ENCODE results near the gene STUM. TPM values are rescaled to one million over a fixed set of nuclear protein-coding genes. Genes with fewer than 3 reads are reported as not detected.

Gene STUM
- polyA plus RNA-seq, 1 donor (not counting 4 experiments of a cell fraction or from before 2014, with no cell fraction given), result 0.01 TPM

DNA sequence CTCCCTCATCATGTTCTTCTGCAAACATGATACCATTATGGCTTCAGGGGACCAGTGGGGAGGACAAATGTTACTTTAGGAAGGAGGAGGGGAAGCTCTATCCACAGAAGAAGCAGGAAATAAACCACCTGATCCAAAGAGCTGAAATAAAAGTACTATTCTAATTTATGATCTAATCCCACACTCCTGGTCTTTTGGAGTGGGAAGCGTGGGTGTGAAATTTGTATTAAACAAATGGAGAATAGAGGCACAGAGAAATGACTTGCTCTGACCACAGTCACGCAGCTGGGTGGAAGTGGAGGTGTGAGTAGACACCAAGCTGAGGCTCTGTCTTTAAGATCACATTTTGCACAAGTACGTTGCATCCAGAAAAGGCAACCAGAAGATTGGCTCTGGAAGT lies 14.5 kb upstream of the STUM start:
- Histone ChIP-seq H2AFZ (ENCODE audit: control insufficient read depth, low read length) (no peak overlapping the region), H3K79me2 (ENCODE audit: control insufficient read depth, insufficient read depth, low read length) (no peaks in the 10 kb centered on the region), H3K4me3 (ENCODE audit: control insufficient read depth in 2 of 3, extremely low read depth in 1 of 3, insufficient read depth in 2 of 3, low read depth in 1 of 3, low read length in 3 of 3) (no peak overlapping the region), H3K9me1 (ENCODE audit: control insufficient read depth, extremely low read depth, insufficient read depth, low read length) (no peaks in the 10 kb centered on the region), H3K27me3 (ENCODE audit: control insufficient read depth, extremely low read depth, insufficient read depth, low read length) (peaks cover 8% of the 10 kb centered on the region), H3K36me3 (ENCODE audit: control insufficient read depth in 2 of 2, extremely low read depth in 1 of 2, insufficient read depth in 2 of 2, low read length in 2 of 2) (no peaks in the 10 kb centered on the region), H3K9me3 (ENCODE audit: control insufficient read depth, low read depth, low read length) (no peaks in the 10 kb centered on the region), H3K4me1 (ENCODE audit: control insufficient read depth, extremely low read depth, insufficient read depth, low read length) (no peaks in the 10 kb centered on the region), H4K20me1 (ENCODE audit: control insufficient read depth, extremely low read depth, insufficient read depth, low read length) (no peaks in the 10 kb centered on the region), H3K9ac (ENCODE audit: control insufficient read depth, extremely low read depth, insufficient read depth, low read length) (no peak overlapping the region), H3K4me2 (ENCODE audit: control insufficient read depth, extremely low read depth, insufficient read depth, low read depth, low read length) (no peak overlapping the region), H3K27ac (ENCODE audit: control insufficient read depth, insufficient read depth, low read length) (no peak overlapping the region)
- no peak for FAIRE-seq
- TF ChIP-seq, protein P1, sequence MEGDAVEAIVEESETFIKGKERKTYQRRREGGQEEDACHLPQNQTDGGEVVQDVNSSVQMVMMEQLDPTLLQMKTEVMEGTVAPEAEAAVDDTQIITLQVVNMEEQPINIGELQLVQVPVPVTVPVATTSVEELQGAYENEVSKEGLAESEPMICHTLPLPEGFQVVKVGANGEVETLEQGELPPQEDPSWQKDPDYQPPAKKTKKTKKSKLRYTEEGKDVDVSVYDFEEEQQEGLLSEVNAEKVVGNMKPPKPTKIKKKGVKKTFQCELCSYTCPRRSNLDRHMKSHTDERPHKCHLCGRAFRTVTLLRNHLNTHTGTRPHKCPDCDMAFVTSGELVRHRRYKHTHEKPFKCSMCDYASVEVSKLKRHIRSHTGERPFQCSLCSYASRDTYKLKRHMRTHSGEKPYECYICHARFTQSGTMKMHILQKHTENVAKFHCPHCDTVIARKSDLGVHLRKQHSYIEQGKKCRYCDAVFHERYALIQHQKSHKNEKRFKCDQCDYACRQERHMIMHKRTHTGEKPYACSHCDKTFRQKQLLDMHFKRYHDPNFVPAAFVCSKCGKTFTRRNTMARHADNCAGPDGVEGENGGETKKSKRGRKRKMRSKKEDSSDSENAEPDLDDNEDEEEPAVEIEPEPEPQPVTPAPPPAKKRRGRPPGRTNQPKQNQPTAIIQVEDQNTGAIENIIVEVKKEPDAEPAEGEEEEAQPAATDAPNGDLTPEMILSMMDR (optimal IDR thresholded peaks at IDR 0.05 in 1 of 3, IDR thresholded peaks at IDR 0.05 in 1 of 3, conservative IDR thresholded peaks at IDR 0.05 in 1 of 3; ENCODE audit: extremely low read depth in 1 of 3, insufficient read depth in 2 of 3, low read length in 3 of 3), result no peak
- no peak for TF ChIP-seq EZH2 (IDR thresholded peaks at IDR 0.05; ENCODE audit: low read length)
- DNase-seq (ENCODE audit: low read depth, low spot score), result no peak
- dilution Hi-C loops (cut with MboI; ENCODE audit: extremely low pct_ligation_motif_present, low sequenced_read_pairs), result no loop called here

DNA sequence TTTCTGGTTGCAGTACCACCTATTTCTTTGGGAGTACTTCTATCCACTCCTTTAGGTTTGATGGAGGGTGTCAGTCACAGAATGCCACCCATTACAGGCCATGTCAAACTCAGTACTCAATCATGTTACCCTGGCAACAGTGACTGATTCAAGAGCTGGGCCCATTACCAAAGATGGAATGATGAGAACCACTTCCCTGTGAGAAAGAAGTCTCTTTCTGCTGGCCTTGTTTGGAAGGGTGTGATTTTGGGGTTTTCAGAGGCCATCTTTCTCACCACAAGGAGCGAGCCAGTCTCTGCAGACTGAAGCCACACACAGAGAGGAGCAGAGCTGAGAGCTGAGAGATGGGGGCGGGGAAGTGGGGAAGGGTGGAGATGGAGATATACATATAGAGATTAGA lies 13.9 kb upstream of the STUM start:
- Histone ChIP-seq H3K27me3 (ENCODE audit: control insufficient read depth, extremely low read depth, insufficient read depth, low read length) (peaks cover 7% of the 10 kb centered on the region), H3K27ac (ENCODE audit: control insufficient read depth, insufficient read depth, low read length) (no peak overlapping the region), H4K20me1 (ENCODE audit: control insufficient read depth, extremely low read depth, insufficient read depth, low read length) (no peaks in the 10 kb centered on the region), H3K4me3 (ENCODE audit: control insufficient read depth in 2 of 3, extremely low read depth in 1 of 3, insufficient read depth in 2 of 3, low read depth in 1 of 3, low read length in 3 of 3) (no peak overlapping the region), H3K4me1 (ENCODE audit: control insufficient read depth, extremely low read depth, insufficient read depth, low read length) (no peaks in the 10 kb centered on the region), H3K4me2 (ENCODE audit: control insufficient read depth, extremely low read depth, insufficient read depth, low read depth, low read length) (no peak overlapping the region), H3K36me3 (ENCODE audit: control insufficient read depth in 2 of 2, extremely low read depth in 1 of 2, insufficient read depth in 2 of 2, low read length in 2 of 2) (no peaks in the 10 kb centered on the region), H3K9ac (ENCODE audit: control insufficient read depth, extremely low read depth, insufficient read depth, low read length) (no peak overlapping the region), H3K79me2 (ENCODE audit: control insufficient read depth, insufficient read depth, low read length) (no peaks in the 10 kb centered on the region), H3K9me3 (ENCODE audit: control insufficient read depth, low read depth, low read length) (no peaks in the 10 kb centered on the region), H2AFZ (ENCODE audit: control insufficient read depth, low read length) (no peak overlapping the region), H3K9me1 (ENCODE audit: control insufficient read depth, extremely low read depth, insufficient read depth, low read length) (no peaks in the 10 kb centered on the region)
- dilution Hi-C loops (cut with MboI; ENCODE audit: extremely low pct_ligation_motif_present, low sequenced_read_pairs), result no loop called here
- TF ChIP-seq EZH2 (IDR thresholded peaks at IDR 0.05; ENCODE audit: low read length), result no peak
- TF ChIP-seq, protein P1 (optimal IDR thresholded peaks at IDR 0.05 in 1 of 3, IDR thresholded peaks at IDR 0.05 in 1 of 3, conservative IDR thresholded peaks at IDR 0.05 in 1 of 3; ENCODE audit: extremely low read depth in 1 of 3, insufficient read depth in 2 of 3, low read length in 3 of 3), result no peak
- FAIRE-seq (no peak), DNase-seq (ENCODE audit: low read depth, low spot score) (no peak)

All from keratinocyte (primary cell).